Cardiac fibroblast (primary cell): ENCODE results near the gene WDR49.

Experiments used
- DNase-seq, 2 donors: peaks; one replicate each; pipeline versions ENCODE4 v3.0.0 to v3.0.0-alpha.2; 2010; ENCODE audit warnings: low read depth in 2 of 2
- H3K4me3 ChIP-seq, 2 donors: replicated peaks in 1 of 2; 1 replicate in 1 of 2; 2 replicates in 1 of 2; pipeline ENCODE4 v1.5.1; 2011; ENCODE audit warnings: low read depth in 2 of 2, low read length in 2 of 2, mild to moderate bottlenecking in 2 of 2, moderate library complexity in 1 of 2
- TF ChIP-seq, protein P1 (sequence below): IDR thresholded peaks from one replicate; pipeline ENCODE4 v1.5.1; 2011; ENCODE audit warnings: low read depth, mild to moderate bottlenecking, low read length, inconsistent platforms

The WDR49 gene

DNA sequence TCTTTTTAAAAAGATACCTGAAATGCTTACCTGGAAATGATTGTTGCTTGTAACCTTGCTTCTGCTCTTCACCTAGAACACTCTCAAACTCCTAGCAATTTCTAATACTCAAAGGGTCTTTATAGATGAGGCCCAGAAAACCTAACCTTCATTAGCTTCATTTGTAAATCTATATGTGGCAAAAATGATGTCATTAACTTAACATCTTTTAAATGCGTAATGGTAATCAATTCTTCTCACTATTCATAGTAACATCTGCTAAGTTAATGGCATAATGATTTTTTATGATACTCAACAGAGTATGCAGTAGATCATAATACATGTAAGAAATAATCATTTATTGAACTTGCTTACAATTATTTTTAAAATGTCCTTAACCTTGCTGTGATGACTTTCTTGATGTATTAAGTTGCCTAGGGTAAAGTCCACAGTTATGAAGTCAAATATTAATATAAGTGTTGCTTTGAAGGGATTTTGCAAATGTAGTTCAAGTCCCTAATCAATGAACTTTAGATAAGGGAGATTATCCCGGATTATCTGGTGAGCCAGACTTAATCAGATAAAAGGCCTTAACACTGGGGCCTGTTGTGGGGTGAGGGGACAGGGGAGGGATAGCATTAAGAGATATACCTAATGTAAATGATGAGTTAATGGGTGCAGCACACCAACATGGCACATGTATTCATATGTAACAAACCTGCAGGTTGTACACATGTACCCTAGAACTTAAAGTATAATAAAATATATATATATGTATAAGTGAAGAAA lies 169.8 kb downstream of the WDR49 start:
- no peak overlapping the region for H3K4me3 ChIP-seq
- TF ChIP-seq, protein P1, sequence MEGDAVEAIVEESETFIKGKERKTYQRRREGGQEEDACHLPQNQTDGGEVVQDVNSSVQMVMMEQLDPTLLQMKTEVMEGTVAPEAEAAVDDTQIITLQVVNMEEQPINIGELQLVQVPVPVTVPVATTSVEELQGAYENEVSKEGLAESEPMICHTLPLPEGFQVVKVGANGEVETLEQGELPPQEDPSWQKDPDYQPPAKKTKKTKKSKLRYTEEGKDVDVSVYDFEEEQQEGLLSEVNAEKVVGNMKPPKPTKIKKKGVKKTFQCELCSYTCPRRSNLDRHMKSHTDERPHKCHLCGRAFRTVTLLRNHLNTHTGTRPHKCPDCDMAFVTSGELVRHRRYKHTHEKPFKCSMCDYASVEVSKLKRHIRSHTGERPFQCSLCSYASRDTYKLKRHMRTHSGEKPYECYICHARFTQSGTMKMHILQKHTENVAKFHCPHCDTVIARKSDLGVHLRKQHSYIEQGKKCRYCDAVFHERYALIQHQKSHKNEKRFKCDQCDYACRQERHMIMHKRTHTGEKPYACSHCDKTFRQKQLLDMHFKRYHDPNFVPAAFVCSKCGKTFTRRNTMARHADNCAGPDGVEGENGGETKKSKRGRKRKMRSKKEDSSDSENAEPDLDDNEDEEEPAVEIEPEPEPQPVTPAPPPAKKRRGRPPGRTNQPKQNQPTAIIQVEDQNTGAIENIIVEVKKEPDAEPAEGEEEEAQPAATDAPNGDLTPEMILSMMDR: no peak

DNA sequence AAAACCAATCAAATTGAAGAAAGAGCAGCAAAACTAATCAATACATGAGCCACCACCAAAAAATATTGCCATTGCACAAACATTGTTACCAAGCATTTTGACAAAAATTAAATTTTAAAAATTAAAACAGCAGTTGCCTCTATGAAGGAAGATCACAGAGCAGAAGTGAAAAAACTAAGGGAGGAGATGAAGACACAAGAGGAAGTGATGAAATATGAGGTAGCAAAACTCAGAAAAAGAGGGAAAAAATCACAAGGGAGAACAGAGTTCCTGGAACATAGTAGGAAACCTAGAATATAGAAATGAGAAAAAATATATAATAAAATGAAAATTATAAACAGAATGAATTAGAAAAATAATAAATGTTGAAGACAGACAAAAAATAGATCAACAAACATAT lies 172.6 kb downstream of the WDR49 start:
- TF ChIP-seq, protein P1: no peak
- H3K4me3 ChIP-seq: no peak overlapping the region
- DNase-seq: no peak

More for the DNA sequence above, 169.8 kb downstream of the WDR49 start:
- DNase-seq: no peak

DNA sequence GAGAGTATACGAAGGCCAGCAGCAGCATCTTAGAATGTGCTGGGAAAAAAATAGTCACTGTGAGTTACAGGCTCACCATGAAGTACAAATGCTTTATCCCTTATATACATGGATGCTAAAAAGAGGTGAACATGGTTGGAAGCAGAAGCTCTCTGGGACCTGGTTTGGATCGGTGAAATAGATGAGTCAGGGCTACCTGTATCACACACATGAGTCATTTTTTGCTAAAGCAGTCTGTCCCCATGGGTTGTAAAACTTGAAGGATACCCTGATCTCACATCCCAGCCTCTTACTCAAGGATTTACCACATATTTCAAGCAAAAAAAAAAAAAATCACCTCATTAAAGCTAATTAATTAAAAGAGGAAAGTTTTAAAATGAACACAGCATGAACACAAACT lies 173.0 kb downstream of the WDR49 start:
- no peak overlapping the region for H3K4me3 ChIP-seq
- TF ChIP-seq, protein P1: no peak
- no peak for DNase-seq

DNA sequence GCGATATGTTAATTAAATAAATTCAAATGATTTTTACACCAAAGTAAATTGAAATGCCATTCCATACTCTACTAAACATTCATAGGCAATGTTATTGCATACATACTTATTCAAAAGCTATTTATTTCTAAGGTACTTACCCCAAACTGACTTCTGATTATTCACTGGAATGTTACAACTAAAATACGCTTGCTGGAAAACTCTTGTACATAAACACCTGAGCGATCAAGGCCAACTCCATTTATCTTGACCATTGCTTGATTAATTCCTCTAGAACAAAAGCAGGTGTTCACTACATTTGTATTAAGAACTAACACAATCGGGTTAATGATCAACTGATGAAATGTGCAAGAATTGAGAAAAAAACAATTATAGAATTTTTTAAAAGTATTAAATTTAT lies 179.9 kb downstream of the WDR49 start, which contains the start of gene SERPINI2:
TSS of gene SERPINI2 (minus strand) at position 180 of the 400 bp plus-strand sequence. CDS start 2,208 bp downstream, outside the sequence.
- no peak within 1 kb of the TSS for H3K4me3 ChIP-seq
- TF ChIP-seq, protein P1: no peak
- no peak for DNase-seq

DNA sequence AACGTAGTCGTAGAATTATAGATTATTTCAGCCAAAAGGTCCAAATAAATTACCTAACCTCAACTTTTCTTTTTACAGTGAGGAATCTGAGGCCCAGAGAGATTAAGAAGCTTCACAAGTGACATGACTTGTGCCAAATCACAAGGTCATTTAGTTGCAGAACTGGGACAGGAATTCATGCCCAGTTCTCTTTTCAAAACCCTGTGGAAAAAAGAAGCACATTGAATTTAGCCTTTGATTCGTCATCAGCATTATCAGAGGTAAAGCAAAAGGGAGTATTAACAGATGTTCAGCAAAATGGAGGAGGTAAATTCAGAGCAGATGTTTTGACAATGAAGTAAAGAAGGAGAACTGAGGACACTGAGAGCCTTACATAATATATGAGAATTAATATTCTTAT lies 184.4 kb downstream of the WDR49 start:
- TF ChIP-seq, protein P1: no peak
- DNase-seq: no peak
- H3K4me3 ChIP-seq: no peak overlapping the region

DNA sequence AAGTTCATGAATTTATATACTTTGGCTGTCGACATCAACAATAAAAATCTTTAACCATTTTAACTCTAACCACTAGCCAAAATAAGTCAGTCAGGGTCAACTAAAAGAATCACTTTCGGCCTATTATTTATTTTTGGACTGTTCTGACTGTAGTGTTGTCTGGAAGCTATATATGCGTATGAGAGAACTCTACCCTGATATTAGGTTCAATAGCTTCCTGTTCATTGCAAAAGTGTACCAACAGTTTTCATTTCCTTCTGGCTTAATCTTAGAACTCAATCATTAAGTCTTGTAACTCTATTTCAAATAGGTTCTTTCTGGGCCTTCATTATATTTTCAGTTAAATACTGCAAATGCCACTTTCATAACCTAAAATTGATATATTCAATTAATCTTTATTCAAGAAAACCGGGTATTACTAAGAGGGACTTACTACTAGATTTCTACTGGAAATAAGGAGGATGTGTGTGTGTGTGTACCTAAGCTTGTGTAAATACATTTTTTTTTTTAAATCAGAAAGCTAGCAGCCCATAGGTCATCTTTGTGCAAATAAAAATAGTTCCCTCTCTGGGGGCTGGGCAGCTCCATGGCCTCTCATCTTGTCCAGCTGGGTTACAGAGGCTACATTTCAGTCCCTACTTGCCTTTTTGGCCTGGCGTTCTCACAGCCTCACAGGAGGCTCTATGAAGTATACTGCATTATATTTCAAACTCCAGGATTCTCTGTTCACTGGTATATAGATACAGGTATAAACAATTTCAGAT lies 185.7 kb downstream of the WDR49 start:
- TF ChIP-seq, protein P1: no peak
- DNase-seq: no peak
- H3K4me3 ChIP-seq: no peak overlapping the region
